OCI-LY7 (cell line): ENCODE data around the gene SLC30A1.

Experiments
- EZH2phosphoT487 ChIP-seq: fragments of 200-600 bp; sonication (generic); IDR thresholded peaks from 2 replicates; pipeline ENCODE4 v1.6.1; 2018; ENCODE audit warnings: low read depth, borderline replicate concordance, mild to moderate bottlenecking, mixed run types, antibody characterized with exemption, low read length, moderate library complexity, mixed read lengths
- TF ChIP-seq, protein P1 (sequence below): fragments of 200-600 bp; sonication (generic); conservative IDR thresholded peaks from 2 replicates; pipeline ENCODE4 v1.5.1; 2014; ENCODE audit warnings: mild to moderate bottlenecking, antibody characterized with exemption, low read length, moderate library complexity, mixed read lengths

DNA sequence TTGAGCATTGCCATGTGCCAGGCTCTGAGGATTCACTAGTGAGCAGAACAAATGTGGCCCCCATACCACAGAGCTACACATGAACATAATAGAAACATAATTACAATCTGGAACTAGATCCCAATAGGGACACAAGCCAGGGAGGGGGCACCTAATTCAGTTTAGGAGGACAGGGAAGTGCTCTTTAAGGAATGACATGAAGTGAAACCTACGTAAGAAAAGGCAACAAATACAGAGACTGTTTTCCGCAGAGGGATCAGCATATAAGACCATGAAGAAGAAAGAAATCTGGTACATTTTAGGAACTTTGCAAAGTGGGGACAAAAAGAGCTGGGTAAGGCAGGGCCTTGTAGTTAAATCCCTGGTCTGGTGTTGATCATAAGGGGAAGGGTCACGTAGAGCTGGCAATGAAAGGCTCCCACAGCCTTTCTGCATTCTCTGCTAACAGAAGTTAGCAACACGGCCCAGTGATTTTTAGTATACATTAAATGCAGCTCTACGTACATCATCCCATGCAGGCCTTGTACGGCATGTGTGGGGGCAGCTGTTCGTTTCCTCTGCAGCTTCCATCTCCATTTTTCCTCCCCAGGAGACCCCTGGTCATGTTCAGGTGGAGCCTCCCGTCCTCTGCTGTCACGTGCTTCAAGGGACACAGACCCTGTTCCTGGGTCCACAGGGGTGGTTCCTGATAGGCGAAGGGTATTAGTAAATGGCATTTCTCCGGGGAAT lies 26.8 kb upstream of the SLC30A1 start:
- TF ChIP-seq, protein P1, sequence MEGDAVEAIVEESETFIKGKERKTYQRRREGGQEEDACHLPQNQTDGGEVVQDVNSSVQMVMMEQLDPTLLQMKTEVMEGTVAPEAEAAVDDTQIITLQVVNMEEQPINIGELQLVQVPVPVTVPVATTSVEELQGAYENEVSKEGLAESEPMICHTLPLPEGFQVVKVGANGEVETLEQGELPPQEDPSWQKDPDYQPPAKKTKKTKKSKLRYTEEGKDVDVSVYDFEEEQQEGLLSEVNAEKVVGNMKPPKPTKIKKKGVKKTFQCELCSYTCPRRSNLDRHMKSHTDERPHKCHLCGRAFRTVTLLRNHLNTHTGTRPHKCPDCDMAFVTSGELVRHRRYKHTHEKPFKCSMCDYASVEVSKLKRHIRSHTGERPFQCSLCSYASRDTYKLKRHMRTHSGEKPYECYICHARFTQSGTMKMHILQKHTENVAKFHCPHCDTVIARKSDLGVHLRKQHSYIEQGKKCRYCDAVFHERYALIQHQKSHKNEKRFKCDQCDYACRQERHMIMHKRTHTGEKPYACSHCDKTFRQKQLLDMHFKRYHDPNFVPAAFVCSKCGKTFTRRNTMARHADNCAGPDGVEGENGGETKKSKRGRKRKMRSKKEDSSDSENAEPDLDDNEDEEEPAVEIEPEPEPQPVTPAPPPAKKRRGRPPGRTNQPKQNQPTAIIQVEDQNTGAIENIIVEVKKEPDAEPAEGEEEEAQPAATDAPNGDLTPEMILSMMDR, result no peak
- TF ChIP-seq EZH2phosphoT487, result no peak
